SK-N-MC (cell line): ENCODE measurements around the gene SLC16A11.

Source experiments
- EZH2 ChIP-seq: fragments of 200-600 bp; sonication (generic); IDR thresholded peaks from one replicate; pipeline ENCODE4 v1.6.1; 2017; ENCODE audit warnings: antibody characterized with exemption
- FOXP2 ChIP-seq: optimal IDR thresholded peaks from 2 replicates; pipeline ENCODE3; 2011; ENCODE audit warnings: mild to moderate bottlenecking, moderate library complexity; ENCODE audit not compliant: insufficient read depth; ENCODE audit errors: extremely low read length, control extremely low read depth
- POLR2AphosphoS5 ChIP-seq: IDR thresholded peaks from 2 replicates; pipeline ENCODE4 v1.6.1; 2012; ENCODE audit warnings: mild to moderate bottlenecking, low read depth, low read length, borderline replicate concordance

DNA sequence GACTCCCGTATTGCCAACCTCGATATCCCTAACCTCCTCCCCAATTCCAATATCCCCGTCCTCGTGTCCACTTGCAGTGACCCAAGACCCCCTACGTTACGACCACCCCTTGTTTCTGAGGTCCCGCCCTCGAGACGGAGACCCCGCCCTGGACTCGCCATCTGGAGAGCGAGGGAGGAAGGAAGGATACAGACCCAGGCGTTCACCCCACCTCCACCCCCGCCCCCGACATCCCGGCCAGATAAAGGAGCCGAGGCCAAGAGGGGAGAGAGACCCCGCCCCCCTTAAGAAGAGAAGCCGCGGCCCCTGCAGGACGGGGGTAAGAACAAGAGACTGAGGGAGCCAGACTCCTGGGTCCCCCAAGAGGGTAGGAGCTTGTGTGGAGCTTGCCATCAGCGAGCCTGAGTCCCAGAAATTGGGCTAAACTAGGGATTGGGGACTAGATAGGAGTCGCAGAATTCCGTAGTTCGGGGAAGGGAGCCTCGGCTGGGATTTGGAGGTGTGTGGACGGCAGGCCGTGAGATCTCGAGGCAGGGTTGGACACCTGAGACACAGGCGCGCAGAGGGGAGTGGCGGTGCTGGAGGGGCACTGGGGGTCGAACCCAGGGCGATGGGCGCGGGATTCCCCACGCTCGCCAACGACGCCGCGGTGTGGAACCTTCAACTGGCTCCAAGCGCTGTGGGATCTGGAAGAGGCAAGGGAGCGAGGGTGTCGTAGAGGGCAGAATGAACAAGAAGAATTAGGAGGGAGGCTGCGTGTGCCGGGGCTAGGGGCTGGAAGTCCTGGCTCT, 20.9 kb downstream of the SLC16A11 start, which contains the start of gene BCL6B:
- no peak for TF ChIP-seq POLR2AphosphoS5
- no peak for TF ChIP-seq EZH2
- no peak for TF ChIP-seq FOXP2
